ENCODE measurements around the gene CLSTN2. TPM values are rescaled to one million over a fixed set of nuclear protein-coding genes. Genes with fewer than 3 reads are reported as not detected.

Gene CLSTN2
- total RNA-seq, 1 donor from 2014 or later, result 0.17 TPM

DNA sequence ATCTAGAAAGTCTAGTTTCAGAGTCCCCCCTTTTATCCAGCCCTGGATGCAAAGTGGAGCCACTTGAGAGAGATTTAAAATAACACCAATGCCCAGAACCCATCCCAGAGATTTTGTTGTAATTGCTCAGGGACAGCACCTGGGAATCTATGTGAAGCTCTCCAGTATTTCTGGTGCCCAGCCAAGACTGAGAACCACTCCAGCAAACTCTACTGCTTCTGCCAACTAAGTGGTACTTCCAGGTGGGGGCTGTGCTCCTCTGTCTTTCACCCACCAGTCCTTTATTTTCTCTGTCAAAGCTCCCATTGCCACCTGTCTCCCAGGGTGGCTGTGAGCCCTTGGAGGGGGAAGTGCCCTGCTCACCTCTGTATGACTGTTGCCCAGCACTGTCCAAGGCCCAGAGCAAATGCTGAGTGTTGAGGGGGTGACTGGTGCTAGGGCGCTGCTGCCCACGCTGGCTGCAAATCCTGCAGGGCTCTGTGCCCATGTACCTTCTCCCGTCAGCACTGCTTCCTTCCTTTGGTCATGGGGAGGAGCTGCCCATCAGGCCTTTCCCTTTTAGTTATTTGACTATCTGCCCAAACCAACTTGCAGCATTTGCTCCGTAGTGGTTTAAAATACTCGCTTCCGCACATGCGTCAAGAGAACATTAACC, 9.4 kb downstream of the CLSTN2 start:
- no peak for DNase-seq

DNA sequence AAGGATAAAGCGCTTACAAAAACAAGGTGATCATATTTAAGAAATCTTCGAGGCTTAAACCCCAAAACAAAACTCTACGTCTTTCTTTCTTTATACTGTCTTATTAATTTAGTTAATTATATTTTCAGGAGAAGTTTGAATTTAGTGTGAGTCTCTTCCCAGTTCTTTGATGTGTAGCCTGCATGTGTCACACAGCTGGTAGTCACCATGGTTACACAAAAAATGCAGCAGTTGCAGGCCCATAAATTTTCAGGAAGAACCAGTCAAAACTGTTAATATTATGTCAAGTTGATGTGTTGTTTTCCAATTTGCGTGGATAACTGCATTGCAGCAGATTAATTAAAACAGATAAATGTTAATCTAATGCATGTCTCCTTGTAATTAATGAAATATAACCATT, 10.4 kb downstream of the CLSTN2 start:
- no peak for DNase-seq

DNA sequence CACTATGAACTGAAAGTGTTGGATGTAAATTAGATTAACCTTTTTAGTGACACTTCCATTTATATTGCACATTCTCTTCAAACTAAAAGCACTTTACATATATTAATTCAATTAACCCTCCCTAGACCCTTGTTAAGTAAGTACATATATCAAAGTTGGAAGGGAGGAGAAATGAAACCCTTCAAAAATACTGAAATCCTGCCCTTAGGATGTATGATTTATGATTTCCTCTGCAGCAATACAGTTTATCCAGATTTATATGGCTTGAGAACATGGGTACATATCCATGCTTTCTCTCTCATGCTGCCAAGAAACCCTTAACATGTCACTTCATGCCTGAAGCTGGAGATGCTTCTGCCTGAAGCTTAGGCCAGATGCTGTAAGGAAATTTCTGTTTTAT, 11.0 kb downstream of the CLSTN2 start:
- no peak for DNase-seq

DNA sequence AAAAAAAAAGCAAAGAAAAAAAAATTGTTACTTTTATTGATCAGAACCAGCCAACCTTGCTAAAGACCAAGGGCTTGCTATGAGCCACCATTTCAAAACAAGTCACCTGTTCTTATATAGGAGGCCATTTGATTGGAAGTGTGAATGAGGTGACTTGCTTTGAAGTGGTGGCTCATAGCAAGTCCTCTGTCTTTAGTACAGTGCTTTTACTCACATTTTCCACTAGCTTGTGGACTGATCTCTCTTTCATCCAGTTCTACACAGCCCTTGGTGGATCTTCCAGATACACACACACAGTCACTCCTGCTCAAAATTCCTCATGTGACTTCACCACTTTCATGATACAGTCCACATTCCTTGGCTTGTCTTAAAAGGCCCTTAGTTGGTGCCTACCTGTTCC, 13.5 kb downstream of the CLSTN2 start:
- no peak for DNase-seq

DNA sequence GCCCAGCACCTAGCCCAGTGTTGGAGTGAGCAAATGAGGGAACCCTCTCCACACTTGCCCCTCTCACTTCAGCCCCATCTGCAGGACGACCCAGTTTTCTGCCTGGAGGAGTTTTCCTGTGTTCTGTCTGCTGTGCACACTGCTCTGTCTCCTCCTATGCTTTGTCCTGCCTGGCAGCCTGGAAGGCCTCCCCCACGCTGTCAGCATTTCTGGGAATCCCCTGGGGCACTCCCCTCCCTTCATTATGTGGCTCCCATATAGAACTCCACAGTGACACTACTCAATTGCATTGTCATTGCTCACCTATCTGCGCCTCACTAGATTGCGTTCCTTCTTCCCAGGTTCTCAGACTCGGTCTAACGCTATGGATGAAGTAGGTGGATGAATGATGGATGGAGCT, 13.9 kb downstream of the CLSTN2 start:
- DNase-seq, result no peak

DNA sequence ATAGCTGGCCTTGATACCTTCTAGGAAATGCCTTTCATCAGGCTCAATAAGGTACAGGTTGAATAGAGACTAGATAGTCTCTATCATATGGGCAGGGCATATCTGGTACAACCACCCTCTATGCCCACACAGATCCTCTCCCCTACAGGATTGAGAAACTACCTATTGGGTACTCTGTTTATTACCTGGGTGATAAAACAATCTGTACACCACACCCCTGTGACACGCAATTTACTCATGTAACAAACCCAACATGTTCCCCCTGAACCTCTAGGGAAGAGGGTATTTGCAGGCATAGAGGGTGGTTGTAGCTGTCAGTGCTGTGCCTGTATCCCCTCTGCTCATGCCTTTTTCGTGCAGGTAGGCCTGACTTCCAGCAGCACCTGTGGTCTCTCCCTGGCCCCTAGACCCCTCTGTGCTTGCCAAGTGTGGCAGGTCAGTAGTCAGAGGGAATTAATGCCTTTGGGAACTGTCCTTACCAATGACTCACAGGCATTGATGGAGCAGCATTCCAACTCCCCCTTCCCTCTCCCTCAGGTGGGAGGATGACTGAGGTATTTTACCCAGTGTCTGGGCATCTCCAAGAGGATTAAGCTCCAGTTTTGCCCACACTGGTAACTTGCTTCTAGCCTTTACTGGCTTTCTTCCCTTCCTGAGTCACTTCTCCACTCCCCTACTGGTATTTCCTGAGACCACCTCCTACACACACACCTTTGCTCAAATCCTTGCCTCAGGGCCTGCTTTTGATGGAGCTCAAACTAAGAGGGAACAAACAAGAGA, 18.3 kb downstream of the CLSTN2 start:
- DNase-seq, result no peak

DNA sequence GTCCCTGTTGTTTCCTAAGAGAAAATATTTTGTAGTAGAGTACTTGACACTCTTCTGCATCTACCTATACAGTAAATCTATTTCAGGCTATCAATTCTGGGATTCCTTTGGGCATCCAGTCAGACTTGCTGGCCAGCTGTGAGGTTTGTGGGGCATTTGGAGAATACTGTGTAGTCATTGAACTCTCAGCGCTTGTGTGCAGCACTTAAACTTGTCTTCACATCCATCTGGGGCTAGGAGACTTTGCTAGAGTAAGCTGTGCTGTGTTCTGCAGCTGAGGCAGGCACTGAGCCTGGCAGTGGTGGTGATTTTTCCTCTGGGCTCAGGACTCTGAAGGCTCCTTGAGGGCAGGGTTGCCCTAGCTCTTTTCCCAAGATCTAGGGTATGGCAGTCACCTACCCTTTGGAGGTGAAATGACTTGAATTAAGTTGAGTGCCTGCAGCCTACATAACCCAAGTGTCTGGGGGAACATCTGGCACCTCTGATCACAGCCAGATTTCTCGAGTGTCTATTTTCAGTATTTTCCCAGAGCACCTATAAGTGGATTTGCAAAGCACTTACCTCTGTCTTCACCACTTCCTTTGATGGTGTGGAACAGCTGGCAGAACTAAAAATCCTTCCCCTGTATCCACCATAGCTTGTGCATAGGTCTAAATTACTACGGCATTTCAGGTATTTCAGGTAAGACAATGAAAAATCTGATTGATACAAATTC, 19.3 kb downstream of the CLSTN2 start:
- no peak for DNase-seq

DNA sequence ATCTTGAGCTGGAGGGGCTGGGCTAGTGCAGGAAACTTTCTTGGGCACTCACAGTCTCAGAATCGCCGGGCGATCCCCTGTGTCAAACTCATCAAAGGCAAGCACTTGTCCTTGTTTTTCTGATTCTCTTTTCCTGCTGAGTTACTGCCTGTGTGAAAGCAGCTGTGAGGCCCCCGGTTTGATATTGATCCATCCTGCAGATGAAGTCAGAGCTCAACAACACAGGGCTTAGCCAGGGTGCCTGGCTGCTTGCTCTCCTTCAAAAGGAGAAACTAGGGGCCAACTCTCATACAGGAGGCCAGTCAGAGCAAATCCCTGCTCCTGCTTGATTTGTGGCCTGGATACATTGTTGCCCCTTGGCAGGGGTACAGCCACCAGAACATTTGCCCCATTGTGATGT, 22.9 kb downstream of the CLSTN2 start:
- no peak for DNase-seq

DNA sequence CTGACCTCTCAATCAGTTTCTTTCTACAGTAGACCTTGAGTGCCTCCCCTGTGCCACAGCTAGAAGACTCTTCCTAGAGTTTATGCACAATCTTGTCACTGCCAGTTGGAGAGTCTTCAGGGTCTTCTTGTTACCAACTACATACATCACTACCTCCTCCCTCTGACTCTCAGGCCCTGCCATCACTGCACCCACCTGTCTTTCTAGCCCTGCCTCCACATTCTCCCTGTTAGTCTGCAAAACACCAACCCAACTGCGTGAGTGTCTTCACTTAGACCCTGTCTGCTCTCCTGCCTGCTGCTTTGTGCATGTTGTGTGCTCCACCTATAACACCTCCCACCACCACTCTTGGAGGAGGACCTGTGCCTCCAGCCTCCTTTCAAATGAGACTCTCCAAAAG, 34.4 kb downstream of the CLSTN2 start:
- DNase-seq, result no peak

DNA sequence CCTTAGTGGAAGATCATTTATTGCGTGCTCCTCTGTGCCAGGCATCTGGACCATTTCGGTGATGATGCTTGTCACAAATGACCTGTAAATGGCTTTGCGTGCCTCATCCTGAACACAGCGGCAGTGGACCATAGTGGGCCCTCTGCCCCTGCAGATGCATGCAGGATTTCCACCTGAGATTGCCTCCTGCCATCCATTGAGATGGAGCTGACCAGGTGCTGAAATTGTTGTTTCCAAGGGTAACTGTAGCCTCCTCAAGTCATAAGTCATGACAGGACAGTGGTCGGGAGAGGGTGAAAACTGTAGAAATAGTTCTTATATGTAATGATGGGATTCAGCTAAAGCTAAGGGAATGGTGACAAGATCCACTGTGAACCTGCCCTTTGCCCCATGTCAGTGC, 35.5 kb downstream of the CLSTN2 start:
- no peak for DNase-seq

DNA sequence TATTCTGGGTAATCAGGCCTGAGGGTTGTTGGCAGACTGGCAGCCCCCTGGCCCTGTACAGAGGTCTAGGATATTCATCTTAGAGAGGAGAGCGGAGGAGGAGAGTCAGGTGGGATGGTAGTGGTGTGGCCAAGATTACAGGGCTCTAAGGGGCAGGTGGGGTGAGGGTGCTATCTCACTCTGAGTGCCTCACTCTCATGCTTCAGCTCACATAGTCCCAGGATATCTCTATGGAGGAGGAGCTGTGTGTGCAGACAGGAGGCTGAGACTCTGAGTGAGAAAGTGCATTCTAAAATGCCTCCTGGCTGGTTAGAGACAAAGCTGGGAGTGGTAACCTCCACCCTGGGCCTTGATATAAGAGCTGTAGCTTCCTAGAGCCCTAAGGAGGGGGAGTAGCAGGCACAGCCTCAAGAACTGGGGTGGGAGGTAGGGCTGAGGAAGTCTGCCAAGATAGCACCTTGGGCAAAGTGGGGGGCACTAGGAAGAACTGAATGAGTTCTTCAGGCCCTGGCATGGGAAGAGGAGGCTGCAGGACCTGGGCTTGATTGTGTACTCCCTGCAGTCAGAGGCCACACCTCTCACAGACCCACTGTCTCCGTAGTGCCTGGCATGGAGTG, 39.9 kb downstream of the CLSTN2 start:
- no peak for DNase-seq

DNA sequence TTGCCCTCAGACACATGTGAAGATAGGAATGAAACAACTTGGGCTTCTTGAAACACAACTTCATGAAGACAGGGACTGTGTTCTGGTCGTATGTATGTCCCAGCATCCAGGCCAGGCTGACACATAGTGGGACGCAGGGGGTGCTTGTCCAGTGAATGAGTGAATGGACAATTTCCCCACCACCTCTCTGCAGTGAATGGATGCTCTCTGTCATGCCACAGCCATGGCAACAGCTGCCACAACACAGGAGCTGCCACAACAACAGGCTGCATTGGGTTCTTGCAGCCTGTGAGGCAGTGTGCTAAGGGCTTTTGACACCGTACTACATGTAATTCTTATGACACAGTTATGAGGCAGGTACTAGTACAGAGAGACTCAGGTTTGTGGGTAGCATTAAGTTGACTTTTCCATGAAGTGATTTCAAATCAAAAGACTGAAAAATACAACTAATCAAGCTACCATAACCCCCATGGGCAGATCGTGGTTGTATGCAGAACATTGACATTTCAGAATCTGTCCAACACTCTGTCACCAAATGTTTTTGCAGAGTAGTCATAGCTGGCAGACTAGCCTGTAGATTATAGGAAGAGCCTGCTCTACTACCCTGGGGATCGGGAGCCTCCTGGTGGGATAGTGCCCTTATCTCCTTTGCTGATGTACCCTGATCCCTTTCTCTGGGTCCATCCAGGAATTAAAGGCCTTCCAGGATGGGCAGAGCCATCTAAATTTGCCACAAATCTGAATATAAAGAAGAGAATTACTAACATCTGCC, 40.8 kb downstream of the CLSTN2 start:
- DNase-seq, result no peak

DNA sequence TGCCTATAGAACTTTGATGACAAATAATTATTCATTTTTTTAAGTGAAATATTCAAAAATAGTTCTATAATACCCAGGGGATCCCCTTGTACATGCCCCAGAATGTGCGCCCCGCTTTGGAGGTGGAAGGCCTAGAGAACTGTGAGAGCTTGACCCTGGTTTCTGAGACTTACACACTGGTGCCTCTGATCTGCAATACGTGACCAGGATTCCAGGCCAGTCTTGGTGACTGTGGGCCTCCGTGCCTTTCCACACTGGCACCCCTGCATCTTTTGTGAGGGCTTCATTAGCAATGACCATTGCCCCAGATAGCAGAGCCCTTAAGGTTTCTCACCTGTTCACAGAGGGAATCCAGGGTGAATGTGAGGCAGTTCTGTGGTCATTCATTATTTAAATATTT, 44.0 kb downstream of the CLSTN2 start:
- no peak for DNase-seq

DNA sequence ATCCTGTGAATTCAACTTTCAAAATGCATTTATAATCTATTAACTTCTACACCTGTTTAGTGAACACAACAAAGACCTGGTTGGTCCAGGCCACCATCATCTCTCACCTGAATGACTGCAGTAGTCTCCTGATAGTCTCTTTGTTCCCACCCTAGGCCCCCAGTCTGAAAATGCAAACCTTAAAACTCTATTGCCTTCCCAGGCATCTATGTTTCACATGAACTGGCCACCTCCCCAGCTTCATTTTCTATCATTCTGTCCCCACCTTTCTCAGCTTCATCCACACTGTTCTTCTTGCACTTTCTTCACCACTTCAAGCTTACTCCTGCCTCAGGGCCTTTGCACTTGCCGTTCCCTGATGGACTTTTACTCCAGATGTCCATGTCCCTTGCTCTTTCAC, 45.0 kb downstream of the CLSTN2 start:
- DNase-seq, result no peak

DNA sequence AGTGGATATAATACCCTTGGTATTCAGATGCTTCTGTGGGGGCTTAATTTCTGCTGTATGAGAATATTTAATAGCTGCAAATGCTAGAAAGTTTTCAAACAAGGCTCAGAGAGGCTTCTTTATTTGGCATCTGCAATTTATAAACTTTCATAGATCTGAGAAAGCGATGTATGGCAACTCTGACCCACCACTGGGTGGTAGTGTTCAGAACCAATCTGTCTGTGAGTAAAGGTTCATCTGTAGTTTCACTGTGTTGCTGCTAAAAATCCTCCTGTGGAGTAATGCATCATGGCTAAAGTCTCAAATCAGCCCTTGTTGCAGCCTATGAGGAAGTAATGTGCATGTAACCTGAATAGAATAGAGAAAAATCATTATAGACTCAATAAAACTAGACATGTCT, 47.4 kb downstream of the CLSTN2 start:
- DNase-seq, result no peak

DNA sequence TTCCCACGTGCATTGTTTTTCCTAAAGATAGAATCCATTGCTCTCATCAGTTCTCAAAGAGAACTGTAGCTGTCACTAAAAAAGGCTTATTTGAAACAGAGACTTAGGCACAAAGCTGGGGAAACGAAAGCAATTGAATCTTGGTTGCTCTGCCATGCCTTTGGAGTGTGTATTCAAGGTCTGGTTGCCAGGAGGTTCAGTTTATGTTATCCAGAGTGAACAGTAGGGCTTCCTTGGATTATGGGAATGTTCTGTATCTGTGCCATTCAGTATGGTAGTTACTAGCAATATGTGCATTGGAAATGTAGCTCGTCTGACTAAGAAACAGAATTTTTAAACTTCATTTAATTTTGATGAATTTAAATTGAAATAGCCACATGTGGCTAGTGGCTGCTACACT, 50.6 kb downstream of the CLSTN2 start:
- no peak for DNase-seq

DNA sequence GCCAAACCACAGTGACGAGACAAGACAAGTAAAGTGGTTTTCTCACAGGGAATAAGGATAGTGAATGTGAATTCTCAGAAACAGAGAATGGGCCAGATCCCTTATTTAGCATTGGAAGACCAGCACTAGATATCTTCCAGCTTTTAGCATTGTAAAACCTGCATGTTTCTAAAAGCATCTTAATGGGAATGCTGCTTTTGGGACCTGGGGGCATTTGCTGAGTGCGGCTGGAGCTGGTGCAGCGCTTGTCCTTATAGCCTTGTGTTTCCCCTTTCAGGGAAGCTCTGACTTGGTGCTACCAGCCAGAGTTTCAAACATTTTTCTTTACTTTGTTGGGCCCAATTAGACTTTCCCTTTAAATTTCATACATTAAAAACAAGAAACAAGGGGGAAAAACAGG, 52.9 kb downstream of the CLSTN2 start:
- DNase-seq, result no peak

DNA sequence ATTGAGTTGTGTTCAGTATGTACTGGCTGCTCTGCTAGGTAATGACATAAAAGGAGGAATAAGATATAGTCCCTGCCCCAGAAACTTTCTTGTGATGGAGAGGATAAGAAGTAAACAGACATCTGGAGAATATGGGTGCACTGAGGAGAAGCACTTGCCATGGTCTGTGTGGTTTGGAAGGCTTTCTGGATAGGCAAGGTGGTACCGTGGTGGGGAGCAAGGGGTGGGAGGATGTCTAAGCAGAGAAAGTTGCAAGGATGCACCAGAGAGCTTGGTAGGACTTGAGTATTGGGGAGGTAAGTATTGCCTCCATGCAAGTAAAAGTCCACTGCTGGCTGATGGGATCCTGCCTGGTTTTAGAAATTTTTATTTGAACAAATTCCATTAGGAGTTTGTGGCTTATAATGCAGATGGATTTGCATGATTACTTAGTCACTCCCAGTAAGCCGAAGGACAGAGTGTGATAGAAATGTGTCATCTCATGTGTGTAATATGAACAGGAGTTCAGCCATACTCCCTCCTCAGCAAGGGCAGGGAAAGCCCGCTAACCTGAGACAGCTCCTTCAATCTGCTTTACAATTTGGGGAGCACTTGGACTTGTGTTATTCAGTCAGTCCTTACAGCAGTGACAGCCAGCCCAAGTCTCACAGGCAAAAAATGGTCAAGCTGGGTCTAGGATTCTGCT, 53.6 kb downstream of the CLSTN2 start:
- DNase-seq, result no peak

DNA sequence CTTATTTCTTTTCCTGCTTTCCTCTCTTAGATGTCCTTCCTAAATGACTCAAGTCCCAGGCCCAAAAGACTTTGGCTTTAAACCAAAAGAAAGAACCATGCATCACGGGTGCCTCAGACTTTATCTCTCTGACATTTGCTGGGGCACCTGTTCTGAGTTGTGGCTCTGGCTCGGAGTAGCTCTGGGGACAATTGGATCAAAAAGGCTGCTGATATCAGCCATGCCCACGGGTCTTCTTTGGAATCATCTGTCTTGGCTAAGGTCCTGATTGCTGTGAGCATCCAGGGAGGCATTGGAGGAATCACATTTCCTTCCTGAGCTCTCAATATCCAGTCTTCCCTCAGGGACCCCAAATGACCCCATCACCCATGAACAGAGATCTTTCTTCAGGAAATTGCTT, 59.9 kb downstream of the CLSTN2 start:
- DNase-seq, result no peak

DNA sequence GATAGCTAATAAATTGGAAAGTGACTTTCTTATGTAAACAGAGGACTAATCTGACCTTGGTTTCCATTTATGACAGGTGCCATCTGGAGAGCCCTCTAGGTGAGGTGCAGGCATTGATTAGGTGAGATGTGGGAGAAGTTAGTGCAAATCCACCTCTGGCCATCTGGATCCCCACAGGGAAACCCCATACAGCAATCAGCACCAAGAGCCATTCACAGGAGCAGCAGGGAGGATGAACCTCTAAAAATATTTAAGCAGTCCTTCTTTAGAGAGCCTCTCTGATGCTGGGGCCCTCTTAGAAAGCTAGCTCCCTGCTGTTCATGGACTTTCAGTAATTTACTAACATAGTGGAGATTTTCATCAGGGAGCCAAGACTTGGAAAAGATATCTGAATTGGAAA, 69.3 kb downstream of the CLSTN2 start:
- DNase-seq, result no peak

DNA sequence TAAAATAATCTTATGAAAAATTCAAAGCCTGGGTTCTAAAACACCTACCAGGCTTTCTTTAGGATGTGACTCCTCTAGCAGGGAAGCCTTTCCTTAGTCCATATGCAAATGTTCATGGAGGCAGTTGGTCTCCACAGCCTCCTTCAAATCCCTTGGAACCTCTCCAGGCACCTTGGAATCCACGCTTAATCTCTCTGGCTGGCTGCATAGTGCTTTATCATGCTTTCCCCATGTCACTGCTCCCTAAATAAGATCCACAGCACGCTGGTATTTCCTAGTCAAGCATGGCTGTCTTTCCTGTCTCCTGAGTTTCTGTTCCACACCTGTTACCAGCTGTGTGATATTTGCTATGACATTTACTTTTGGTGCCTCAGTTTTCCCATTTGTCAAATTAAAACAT, 71.3 kb downstream of the CLSTN2 start:
- DNase-seq, result no peak

DNA sequence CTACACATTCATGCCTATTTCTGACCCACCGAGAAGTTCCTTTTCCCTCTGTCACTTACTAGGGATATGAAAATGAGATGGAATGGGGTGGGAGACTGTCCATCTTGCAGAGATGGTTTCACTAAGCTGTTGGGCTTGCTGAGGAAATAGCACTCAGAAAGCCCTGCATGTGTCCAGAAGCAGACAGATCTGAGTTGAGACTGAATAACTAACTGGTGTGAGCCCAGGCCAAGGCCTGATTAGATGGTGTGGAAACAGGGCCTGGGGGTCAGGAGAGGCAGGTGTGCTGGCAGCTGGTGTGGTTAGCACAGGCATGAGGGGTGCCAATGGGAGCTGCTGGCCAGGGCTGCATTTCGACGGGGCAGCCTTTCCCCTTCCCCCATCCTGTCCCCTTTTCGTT, 72.1 kb downstream of the CLSTN2 start:
- no peak for DNase-seq

Measured in dermis blood vessel endothelial cell (primary cell).